ENCODE data around the gene PRKCZ.

Gene PRKCZ

DNA sequence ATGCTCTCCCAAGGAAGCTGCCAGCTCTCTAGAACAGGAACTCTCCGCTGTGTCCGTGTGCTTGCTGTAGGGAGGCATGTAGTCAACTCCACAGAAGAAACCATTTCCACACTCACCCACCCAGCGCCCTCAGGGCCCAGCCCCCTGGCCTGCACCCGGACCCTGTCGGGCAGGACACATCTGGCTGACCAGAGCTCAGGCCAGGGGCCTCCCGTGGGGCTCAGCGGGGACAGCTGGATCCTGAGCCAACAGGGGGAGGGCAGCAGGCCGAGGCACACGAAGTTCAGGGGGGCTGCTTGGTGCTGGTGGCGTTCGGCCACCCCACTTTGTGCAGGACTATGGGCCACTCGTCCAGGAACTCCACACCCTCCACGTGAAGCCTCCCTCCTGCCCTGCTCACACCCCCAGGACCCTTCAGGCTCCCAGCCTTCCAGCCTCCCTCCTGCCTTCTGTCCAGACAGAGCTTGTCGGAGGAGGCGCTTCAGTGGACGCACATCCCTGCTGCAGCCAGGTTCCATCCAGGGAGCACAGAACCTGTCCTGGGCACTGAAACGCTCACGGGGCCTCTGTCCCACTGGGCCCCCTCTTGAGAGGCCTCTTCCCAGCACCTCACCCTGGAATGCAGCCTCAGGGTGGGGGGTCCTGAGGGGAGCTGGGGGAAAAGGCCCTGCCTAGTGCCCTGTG, 159.3 kb downstream of the PRKCZ start:
- DNase-seq (ENCODE audit: low read depth), result no peak

DNA sequence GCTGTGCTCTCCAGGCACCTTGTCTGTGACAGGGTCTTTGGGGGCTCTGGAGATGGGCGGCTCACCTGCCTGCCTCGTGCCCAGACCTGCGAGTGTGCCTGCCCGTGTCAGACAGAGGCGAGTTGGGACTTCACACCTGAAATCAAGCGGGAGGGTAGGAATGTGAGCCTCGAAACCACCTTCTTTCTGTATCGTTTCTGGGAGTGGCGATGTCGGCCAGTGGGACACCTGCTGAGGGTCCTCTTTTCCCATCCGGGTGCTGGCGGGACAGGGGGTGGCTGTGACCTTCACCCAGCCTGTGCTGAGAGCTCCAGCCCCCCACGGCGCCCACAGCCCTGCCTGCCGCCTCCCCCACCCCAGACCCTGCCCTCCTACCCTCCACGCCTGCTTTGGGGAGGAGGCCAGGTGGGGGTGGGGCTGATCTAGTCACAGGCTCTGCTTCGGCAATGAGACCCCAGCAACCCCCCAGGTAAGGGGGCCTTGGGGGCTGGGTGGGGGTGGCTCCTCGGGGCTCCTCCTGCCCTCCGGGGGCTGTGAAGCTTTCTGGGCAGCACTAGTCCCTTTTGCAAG, 160.0 kb downstream of the PRKCZ start:
- no peak for TF ChIP-seq MYC (IDR thresholded peaks at IDR 0.05; ENCODE audit: low read depth, low read length)
- H3K4me3 ChIP-seq (ENCODE audit: low read depth, low read length), result no peak overlapping the region
- no peak for DNase-seq (ENCODE audit: low read depth)

More for the DNA sequence above, 159.3 kb downstream of the PRKCZ start:
- TF ChIP-seq MYC (IDR thresholded peaks at IDR 0.05; ENCODE audit: low read depth, low read length) (no peak), POLR2A (IDR thresholded peaks at IDR 0.05; ENCODE audit: extremely low read depth, insufficient read length) (no peak)
- TF ChIP-seq, protein P1, sequence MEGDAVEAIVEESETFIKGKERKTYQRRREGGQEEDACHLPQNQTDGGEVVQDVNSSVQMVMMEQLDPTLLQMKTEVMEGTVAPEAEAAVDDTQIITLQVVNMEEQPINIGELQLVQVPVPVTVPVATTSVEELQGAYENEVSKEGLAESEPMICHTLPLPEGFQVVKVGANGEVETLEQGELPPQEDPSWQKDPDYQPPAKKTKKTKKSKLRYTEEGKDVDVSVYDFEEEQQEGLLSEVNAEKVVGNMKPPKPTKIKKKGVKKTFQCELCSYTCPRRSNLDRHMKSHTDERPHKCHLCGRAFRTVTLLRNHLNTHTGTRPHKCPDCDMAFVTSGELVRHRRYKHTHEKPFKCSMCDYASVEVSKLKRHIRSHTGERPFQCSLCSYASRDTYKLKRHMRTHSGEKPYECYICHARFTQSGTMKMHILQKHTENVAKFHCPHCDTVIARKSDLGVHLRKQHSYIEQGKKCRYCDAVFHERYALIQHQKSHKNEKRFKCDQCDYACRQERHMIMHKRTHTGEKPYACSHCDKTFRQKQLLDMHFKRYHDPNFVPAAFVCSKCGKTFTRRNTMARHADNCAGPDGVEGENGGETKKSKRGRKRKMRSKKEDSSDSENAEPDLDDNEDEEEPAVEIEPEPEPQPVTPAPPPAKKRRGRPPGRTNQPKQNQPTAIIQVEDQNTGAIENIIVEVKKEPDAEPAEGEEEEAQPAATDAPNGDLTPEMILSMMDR (IDR thresholded peaks at IDR 0.05; ENCODE audit: low read depth, low read length), result no peak
- TF ChIP-seq, protein P2, sequence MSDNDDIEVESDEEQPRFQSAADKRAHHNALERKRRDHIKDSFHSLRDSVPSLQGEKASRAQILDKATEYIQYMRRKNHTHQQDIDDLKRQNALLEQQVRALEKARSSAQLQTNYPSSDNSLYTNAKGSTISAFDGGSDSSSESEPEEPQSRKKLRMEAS (IDR thresholded peaks at IDR 0.05; ENCODE audit: low read depth, low read length), result no peak
- no peak overlapping the region for H3K4me3 ChIP-seq (ENCODE audit: low read depth, low read length)

DNA sequence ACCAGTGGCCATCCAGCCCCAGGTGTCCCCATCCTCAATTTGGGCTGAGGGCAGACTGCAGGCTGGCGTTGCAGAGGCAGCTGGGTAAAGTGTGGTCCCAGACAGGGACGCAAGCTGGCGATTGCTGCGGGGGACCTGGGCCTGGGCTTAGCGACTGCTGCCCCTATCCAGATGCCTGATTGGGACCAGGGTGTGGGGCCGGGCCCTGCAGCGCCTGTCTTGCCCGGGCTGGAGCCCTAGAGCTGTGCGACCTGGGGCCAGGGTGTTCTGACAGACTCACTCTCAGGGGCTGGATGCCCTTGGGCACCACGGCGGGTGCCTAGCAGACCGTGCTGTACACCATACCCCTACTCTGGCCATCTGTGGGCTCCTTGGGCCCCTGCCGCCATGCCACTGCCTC, 160.6 kb downstream of the PRKCZ start:
- no peak for DNase-seq (ENCODE audit: low read depth)
- TF ChIP-seq, protein P2 (IDR thresholded peaks at IDR 0.05; ENCODE audit: low read depth, low read length), result no peak
- no peak for TF ChIP-seq POLR2A (IDR thresholded peaks at IDR 0.05; ENCODE audit: extremely low read depth, insufficient read length)
- H3K4me3 ChIP-seq (ENCODE audit: low read depth, low read length), result no peak overlapping the region

DNA sequence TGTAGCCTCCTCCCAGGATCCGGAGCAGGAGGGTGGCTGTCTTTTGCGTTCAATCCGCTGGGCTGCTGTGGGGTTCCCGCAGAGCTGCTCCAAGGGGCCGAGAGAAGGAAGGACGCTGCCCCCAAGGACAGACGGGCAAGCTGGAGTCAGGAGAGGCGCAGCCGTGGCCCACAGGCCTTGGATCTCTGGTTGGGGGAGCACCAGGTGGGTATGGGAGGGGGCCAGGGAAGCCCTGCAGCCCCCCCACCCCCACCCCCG, 162.0 kb downstream of the PRKCZ start:
- H3K4me3 ChIP-seq (ENCODE audit: low read depth, low read length), result no peak overlapping the region
- no peak for DNase-seq (ENCODE audit: low read depth)
- no peak for TF ChIP-seq POLR2A (IDR thresholded peaks at IDR 0.05; ENCODE audit: extremely low read depth, insufficient read length)
- TF ChIP-seq, protein P1 (IDR thresholded peaks at IDR 0.05; ENCODE audit: low read depth, low read length), result no peak
- TF ChIP-seq, protein P2 (IDR thresholded peaks at IDR 0.05; ENCODE audit: low read depth, low read length), result no peak
- TF ChIP-seq MYC (IDR thresholded peaks at IDR 0.05; ENCODE audit: low read depth, low read length), result no peak

DNA sequence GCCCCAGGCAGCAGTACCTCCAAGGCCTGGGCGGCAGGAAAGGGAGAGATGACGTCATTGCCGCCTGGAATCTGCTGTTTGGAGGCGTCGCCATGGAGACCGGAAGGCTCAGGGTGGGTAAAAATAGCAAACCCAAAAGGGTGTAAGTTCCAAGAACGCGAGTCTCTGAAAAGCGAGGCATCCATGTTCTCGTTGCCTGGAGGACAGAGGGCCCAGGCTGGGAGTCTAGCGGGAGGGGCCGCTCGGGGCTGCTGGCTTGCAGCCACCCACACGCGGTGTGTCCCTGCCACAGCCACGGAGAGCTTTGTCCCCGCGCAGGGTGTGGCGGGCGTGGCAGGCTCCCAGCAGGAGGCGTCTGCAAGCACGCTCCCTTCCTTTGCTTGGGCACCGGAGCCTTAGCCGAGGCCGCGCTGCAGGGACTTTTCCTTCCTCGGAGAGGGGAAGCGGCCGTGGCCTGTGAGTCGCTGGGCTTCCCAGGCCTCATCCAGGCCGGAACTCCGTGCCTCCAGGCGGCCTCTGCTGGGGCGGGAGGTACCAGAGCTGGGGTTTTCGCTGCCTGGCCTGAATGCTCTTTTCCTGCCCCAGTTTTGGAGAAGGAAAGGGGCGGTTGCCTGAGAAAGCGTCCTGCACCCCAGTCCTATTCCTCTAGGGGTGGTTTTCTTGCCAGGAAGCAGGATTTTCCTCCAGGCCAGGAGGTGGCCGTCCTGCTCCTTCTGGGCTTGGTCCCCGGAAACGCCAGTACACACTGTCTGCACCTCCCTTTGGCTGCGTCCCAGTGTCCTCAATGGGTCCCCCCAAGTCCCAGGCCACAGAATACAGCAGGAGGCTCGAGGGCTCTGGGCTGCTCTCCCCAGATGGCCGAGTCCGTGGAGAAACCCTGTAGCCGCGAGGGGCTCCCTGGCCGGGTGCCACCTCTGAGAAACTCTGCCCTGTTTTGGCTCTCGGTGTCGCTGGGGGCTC, 162.6 kb downstream of the PRKCZ start:
- no peak overlapping the region for H3K4me3 ChIP-seq (ENCODE audit: low read depth, low read length)
- DNase-seq (ENCODE audit: low read depth), result no peak
- TF ChIP-seq MYC (IDR thresholded peaks at IDR 0.05; ENCODE audit: low read depth, low read length) (no peak), POLR2A (IDR thresholded peaks at IDR 0.05; ENCODE audit: extremely low read depth, insufficient read length) (no peak)
- TF ChIP-seq, protein P1 (IDR thresholded peaks at IDR 0.05; ENCODE audit: low read depth, low read length), result no peak
- TF ChIP-seq, protein P2 (IDR thresholded peaks at IDR 0.05; ENCODE audit: low read depth, low read length), result no peak

DNA sequence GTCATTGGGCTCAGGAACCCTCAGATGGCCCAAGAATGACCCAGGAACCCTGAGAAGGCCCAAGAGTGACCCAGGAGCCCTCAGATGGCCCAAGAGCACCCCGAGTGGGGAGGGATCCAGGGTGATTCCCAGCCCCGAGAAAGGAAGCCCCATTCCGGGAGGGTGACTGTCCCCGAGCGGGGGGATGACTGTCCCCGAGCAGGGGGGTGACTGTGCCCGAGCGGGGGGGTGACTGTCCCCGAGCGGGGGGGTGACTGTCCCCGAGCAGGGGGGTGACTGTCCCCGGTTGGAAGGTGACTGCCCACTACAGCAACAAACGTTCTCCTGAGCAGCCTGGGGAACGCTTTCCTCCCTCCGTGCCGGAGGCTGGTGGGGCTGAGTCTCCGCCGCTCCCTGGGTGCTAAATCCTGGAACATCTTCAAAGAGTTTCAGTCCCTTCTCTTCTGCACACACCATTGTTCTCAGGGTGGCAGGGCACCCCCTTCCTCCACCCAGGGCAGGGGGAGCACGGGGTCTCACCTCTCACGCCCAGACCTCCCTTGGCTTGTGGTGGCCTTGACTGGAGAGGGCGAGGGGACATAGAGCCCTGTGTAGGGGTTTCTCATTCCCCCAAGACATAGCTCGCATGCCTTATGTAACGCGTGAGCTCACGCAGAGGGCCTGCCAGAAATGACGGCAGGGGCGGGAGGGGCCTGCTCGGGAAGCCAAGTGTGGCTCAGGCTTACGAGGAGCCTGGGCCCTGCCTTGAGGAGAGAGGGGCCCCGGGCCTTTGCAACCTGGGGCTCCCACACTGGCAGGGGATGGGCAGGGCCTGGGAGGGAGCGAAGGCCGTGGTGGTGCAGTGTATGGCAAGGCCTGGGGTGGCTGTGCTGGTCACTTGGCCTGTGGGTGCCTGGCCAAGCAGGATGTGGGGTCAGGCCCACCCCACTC, 163.6 kb downstream of the PRKCZ start:
- no peak overlapping the region for H3K4me3 ChIP-seq (ENCODE audit: low read depth, low read length)
- DNase-seq (ENCODE audit: low read depth), result no peak
- TF ChIP-seq, protein P1 (IDR thresholded peaks at IDR 0.05; ENCODE audit: low read depth, low read length), result no peak
- TF ChIP-seq MYC (IDR thresholded peaks at IDR 0.05; ENCODE audit: low read depth, low read length), result no peak
- TF ChIP-seq, protein P2 (IDR thresholded peaks at IDR 0.05; ENCODE audit: low read depth, low read length), result no peak
- TF ChIP-seq POLR2A (IDR thresholded peaks at IDR 0.05; ENCODE audit: extremely low read depth, insufficient read length), result no peak

Measured in NB4 (cell line).